GM23338 (cell line): ENCODE results near the gene KIF22. TPM values are rescaled to one million over a fixed set of nuclear protein-coding genes. Genes with fewer than 3 reads are reported as not detected.

Experiments used
- ATAC-seq: fragments of 200-7000 bp; cut with Tn5 transposase; 3 replicates; pipeline ENCODE4 v1.9.1; 2020
- DNase-seq: peaks from one replicate; pipeline ENCODE4 v3.0.0-alpha.2; 2015; ENCODE audit warnings: low spot score
- H2AFZ ChIP-seq: fragments of 200-600 bp; sonication (generic); 2 replicates; pipeline ENCODE4 v1.8.0; 2016; ENCODE audit warnings: antibody characterized with exemption, mild to moderate bottlenecking, moderate library complexity
- H3F3A ChIP-seq: fragments of 200-600 bp; sonication (generic); replicated peaks from 2 replicates; pipeline ENCODE4 v1.8.0; 2017; ENCODE audit warnings: antibody characterized with exemption, mixed run types, low read depth
- H3K27ac ChIP-seq: fragments of 200-600 bp; sonication (generic); 2 replicates; pipeline ENCODE4 v1.6.1; 2016; ENCODE audit warnings: low read depth
- H3K27me3 ChIP-seq: fragments of 200-600 bp; sonication (generic); 2 replicates; pipeline ENCODE4 v1.8.0; 2016; ENCODE audit warnings: mild to moderate bottlenecking, mixed run types, moderate library complexity; ENCODE audit not compliant: insufficient read depth
- H3K36me3 ChIP-seq: fragments of 200-600 bp; sonication (generic); 2 replicates; pipeline ENCODE4 v1.8.0; 2016; ENCODE audit warnings: mild to moderate bottlenecking; ENCODE audit not compliant: insufficient read depth
- H3K4me1 ChIP-seq: fragments of 200-600 bp; sonication (generic); 2 replicates; pipeline ENCODE4 v1.8.0; 2016; ENCODE audit warnings: mild to moderate bottlenecking, moderate library complexity; ENCODE audit not compliant: insufficient read depth
- H3K4me2 ChIP-seq: fragments of 200-600 bp; sonication (generic); 2 replicates; pipeline ENCODE4 v1.7.1; 2017; ENCODE audit warnings: mixed run types
- H3K4me3 ChIP-seq: fragments of 200-600 bp; sonication (generic); 2 replicates; pipeline ENCODE4 v1.6.1; 2016; ENCODE audit warnings: mixed run types
- H3K79me2 ChIP-seq: fragments of 200-600 bp; sonication (generic); replicated peaks from 2 replicates; pipeline ENCODE4 v1.8.0; 2017; ENCODE audit warnings: mild to moderate bottlenecking; ENCODE audit not compliant: insufficient read depth
- H3K9me2 ChIP-seq: fragments of 200-600 bp; sonication (generic); 2 replicates; pipeline ENCODE4 v1.8.0; 2017; ENCODE audit not compliant: insufficient read depth
- H4K20me1 ChIP-seq: fragments of 200-600 bp; sonication (generic); replicated peaks from 2 replicates; pipeline ENCODE4 v1.8.0; 2017; ENCODE audit warnings: mild to moderate bottlenecking; ENCODE audit not compliant: insufficient read depth
- H3K27ac Mint-ChIP-seq: 2 replicates; pipeline ENCODE4 v1.8.0; 2020; ENCODE audit warnings: inconsistent platforms, mild to moderate bottlenecking, moderate library complexity, mixed read lengths
- H3K27me3 Mint-ChIP-seq: 3 replicates; pipeline ENCODE4 v1.8.0; 2022; ENCODE audit warnings: low read depth, mild to moderate bottlenecking, moderate library complexity, mixed read lengths, inconsistent platforms; ENCODE audit not compliant: insufficient read depth, poor library complexity
- H3K36me3 Mint-ChIP-seq: 3 replicates; pipeline ENCODE4 v1.8.0; 2021; ENCODE audit warnings: low read depth, mild to moderate bottlenecking, inconsistent platforms, moderate library complexity, mixed read lengths
- H3K4me1 Mint-ChIP-seq: 3 replicates; pipeline ENCODE4 v1.8.0; 2020; ENCODE audit warnings: mild to moderate bottlenecking, inconsistent platforms, mixed read lengths
- H3K4me3 Mint-ChIP-seq: 3 replicates; pipeline ENCODE4 v1.8.0; 2021; ENCODE audit warnings: moderate library complexity, mild to moderate bottlenecking, inconsistent platforms, mixed read lengths
- H3K9me3 Mint-ChIP-seq: 3 replicates; pipeline ENCODE4 v1.8.0; 2020; ENCODE audit warnings: moderate library complexity, mild to moderate bottlenecking, inconsistent platforms, mixed read lengths
- CREB1 ChIP-seq: fragments of 250-450 bp; sonication (Bioruptor Pico); IDR thresholded peaks from 2 replicates; pipeline ENCODE4 v1.5.0; 2020; ENCODE audit warnings: low read depth, mild to moderate bottlenecking, moderate library complexity
- EZH2phosphoT487 ChIP-seq: fragments of 200-600 bp; sonication (generic); IDR thresholded peaks from one replicate; pipeline ENCODE4 v1.8.1; 2018; ENCODE audit warnings: antibody characterized with exemption; ENCODE audit not compliant: unreplicated experiment
- JUNB ChIP-seq: IDR thresholded peaks from one replicate; pipeline ENCODE4 v1.6.1; 2016; ENCODE audit warnings: antibody characterized with exemption; ENCODE audit not compliant: unreplicated experiment
- STAT1 ChIP-seq: IDR thresholded peaks from one replicate; pipeline ENCODE4 v1.6.1; 2016; ENCODE audit warnings: antibody characterized with exemption; ENCODE audit not compliant: unreplicated experiment
- ZNF114 ChIP-seq: fragments of 250-450 bp; sonication (Bioruptor Pico); IDR thresholded peaks from 2 replicates; pipeline ENCODE4 v1.5.0; 2020; ENCODE audit warnings: mild to moderate bottlenecking, moderate library complexity
- ZNF331 ChIP-seq: fragments of 250-450 bp; sonication (Bioruptor Pico); IDR thresholded peaks from 2 replicates; pipeline ENCODE4 v1.5.0; 2020; ENCODE audit warnings: low read depth, mild to moderate bottlenecking, moderate library complexity
- polyA plus RNA-seq: library from polyadenylated mRNA; unstranded; fragments of >200 nt; fragmentation: Nextera tagmentation; extraction: Ambion mirVana; gene quantifications from 2 replicates; pipeline ENCODE4 v1.2.1, GENCODE V29; 2016
- total RNA-seq: library from RNA; depleted of rRNA; stranded (reverse); fragments of >200 nt; shearing (Covaris generic); gene quantifications from 2 replicates; pipeline ENCODE4 v1.2.3, GENCODE V29; 2014
- TF ChIP-seq, protein P1 (sequence below): IDR thresholded peaks from 2 replicates; pipeline ENCODE4 v1.6.1; 2016; ENCODE audit warnings: antibody characterized with exemption
- TF ChIP-seq, protein P2 (sequence below): IDR thresholded peaks from one replicate; pipeline ENCODE4 v1.6.1; 2018; ENCODE audit warnings: antibody characterized with exemption; ENCODE audit not compliant: unreplicated experiment
- TF ChIP-seq, protein P3 (sequence below), 2 experiments: fragments of 200-600 bp in 1 of 2; sonication (generic) in 1 of 2; conservative IDR thresholded peaks; 2 replicates each; pipeline versions ENCODE4 v1.5.1 to v1.6.1; 2016 to 2017; ENCODE audit warnings: antibody characterized with exemption in 2 of 2, low read depth in 2 of 2, mild to moderate bottlenecking in 2 of 2, moderate library complexity in 1 of 2

KIF22 gene
- total and polyA plus RNA-seq, 2 experiments from 2014 or later = 110 to 192 TPM

DNA sequence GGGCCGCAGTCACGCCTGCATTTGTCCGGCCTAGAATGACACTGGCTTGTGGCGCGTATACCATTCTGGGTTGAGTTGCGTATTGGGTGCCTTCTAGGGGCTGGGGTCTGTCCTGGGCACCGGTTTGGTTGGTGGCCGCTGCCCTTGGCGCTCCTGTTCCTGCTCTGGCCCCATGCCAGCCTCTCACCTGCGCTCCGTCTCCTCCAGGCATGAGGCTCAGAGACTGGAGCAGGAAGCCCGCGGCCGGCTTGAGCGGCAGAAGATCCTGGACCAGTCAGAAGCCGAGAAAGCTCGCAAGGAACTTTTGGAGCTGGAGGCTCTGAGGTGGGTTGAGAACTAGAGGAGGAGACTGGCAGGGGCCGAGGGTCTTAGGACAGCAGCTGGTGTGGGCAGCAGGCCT lies 55.1 kb downstream of the KIF22 start (continued):
- TF ChIP-seq, protein P1, sequence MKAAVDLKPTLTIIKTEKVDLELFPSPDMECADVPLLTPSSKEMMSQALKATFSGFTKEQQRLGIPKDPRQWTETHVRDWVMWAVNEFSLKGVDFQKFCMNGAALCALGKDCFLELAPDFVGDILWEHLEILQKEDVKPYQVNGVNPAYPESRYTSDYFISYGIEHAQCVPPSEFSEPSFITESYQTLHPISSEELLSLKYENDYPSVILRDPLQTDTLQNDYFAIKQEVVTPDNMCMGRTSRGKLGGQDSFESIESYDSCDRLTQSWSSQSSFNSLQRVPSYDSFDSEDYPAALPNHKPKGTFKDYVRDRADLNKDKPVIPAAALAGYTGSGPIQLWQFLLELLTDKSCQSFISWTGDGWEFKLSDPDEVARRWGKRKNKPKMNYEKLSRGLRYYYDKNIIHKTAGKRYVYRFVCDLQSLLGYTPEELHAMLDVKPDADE = no peak
- TF ChIP-seq EZH2phosphoT487 (no peak), CREB1 (CRISPR knock-in tag) (no peak)

DNA sequence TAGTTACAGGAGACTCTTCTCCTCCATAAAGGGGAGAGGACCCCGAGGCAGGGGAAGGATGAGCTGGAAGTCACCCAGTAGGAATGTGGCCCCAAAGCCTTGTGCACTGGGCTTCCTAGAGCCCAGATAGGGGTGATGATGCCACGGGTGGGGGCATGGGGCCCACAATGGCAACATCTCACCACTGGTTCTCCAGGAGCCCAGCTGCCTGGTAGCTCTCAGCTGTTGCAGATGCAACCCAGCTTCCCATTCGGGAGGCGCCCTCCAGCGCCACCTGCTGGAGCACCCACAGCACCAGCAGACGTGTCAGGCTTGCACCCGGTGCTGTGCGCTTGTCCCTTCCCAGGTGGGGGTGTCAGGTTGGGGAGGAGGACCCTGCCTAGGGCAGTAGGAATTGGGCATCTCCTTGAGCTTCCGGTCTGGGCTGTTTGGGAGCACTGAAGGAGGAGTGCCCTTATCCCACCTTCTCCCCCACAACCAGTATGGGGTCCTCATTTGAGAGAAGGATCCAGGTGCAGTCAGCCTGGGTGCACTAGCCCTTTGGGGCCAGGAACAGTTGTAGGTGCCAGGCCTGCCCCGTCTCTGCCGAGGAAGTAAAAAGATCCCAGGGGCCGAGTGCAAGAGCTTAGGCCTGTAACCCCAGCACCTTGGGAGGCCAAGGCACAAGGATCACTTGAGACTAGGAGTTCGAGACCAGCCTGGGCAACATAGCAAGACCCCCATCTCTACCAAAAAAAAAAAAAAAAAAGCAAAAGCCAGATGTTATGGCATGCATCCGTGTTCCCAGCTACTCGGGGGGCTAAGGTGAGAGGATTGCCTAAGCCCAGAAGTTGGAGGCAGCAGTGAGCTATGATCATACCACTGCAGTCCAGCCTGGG lies 58.1 kb downstream of the KIF22 start:
- Mint-ChIP-seq H3K27me3 (peaks cover 3% of the 10 kb centered on the region), H3K4me1 (peaks cover 13% of the 10 kb centered on the region), H3K9me3 (no peaks in the 10 kb centered on the region; the same call in 2 of the 3 replicates), H3K4me3 (no peak overlapping the region), H3K27ac (no peak overlapping the region), H3K36me3 (no peaks in the 10 kb centered on the region; the same call in 2 of the 3 replicates)
- H3K9me2 ChIP-seq = no peaks in the 10 kb centered on the region
- TF ChIP-seq ZNF114 (CRISPR knock-in tag) = no peak
- no peak for TF ChIP-seq JUNB
- TF ChIP-seq STAT1 = no peak
- no peak for TF ChIP-seq ZNF331
- TF ChIP-seq, protein P2, sequence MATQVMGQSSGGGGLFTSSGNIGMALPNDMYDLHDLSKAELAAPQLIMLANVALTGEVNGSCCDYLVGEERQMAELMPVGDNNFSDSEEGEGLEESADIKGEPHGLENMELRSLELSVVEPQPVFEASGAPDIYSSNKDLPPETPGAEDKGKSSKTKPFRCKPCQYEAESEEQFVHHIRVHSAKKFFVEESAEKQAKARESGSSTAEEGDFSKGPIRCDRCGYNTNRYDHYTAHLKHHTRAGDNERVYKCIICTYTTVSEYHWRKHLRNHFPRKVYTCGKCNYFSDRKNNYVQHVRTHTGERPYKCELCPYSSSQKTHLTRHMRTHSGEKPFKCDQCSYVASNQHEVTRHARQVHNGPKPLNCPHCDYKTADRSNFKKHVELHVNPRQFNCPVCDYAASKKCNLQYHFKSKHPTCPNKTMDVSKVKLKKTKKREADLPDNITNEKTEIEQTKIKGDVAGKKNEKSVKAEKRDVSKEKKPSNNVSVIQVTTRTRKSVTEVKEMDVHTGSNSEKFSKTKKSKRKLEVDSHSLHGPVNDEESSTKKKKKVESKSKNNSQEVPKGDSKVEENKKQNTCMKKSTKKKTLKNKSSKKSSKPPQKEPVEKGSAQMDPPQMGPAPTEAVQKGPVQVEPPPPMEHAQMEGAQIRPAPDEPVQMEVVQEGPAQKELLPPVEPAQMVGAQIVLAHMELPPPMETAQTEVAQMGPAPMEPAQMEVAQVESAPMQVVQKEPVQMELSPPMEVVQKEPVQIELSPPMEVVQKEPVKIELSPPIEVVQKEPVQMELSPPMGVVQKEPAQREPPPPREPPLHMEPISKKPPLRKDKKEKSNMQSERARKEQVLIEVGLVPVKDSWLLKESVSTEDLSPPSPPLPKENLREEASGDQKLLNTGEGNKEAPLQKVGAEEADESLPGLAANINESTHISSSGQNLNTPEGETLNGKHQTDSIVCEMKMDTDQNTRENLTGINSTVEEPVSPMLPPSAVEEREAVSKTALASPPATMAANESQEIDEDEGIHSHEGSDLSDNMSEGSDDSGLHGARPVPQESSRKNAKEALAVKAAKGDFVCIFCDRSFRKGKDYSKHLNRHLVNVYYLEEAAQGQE = no peak
- TF ChIP-seq, protein P3, sequence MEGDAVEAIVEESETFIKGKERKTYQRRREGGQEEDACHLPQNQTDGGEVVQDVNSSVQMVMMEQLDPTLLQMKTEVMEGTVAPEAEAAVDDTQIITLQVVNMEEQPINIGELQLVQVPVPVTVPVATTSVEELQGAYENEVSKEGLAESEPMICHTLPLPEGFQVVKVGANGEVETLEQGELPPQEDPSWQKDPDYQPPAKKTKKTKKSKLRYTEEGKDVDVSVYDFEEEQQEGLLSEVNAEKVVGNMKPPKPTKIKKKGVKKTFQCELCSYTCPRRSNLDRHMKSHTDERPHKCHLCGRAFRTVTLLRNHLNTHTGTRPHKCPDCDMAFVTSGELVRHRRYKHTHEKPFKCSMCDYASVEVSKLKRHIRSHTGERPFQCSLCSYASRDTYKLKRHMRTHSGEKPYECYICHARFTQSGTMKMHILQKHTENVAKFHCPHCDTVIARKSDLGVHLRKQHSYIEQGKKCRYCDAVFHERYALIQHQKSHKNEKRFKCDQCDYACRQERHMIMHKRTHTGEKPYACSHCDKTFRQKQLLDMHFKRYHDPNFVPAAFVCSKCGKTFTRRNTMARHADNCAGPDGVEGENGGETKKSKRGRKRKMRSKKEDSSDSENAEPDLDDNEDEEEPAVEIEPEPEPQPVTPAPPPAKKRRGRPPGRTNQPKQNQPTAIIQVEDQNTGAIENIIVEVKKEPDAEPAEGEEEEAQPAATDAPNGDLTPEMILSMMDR (conservative IDR thresholded peaks at IDR 0.05; ENCODE audit: low read depth in 2 of 2) = peak; percentile 89 to 98
- TF ChIP-seq EZH2phosphoT487 = no peak
- H4K20me1 ChIP-seq = no peaks in the 10 kb centered on the region
- DNase-seq (peak; percentile 78), ATAC-seq (peak; percentile 93)
- H3K4me2 ChIP-seq = no peak overlapping the region
- 0 out of 2 replicates have a peak, but pooled peaks cover 3% of the 10 kb centered on the region for H3F3A ChIP-seq
- no peaks in the 10 kb centered on the region for H3K27me3 ChIP-seq
- H3K79me2 ChIP-seq = no peaks in the 10 kb centered on the region
- H3K4me3 ChIP-seq = no peak overlapping the region
- no peak overlapping the region for H2AFZ ChIP-seq
- no peaks in the 10 kb centered on the region for H3K4me1 ChIP-seq
- no peak overlapping the region for H3K27ac ChIP-seq
- no peaks in the 10 kb centered on the region for H3K36me3 ChIP-seq
